IPS-11a (cell line): ENCODE data around the gene SLC38A1.
"Not testable (repeated sequence)": the region's sequence is repeated elsewhere in the genome, so short reads cannot be mapped to it uniquely, and the experiment has no call there.

ENCODE experiments used
- H3K4me3 ChIP-seq: one replicate; pipeline ENCODE4 v1.5.1; 2013; ENCODE audit warnings: low read depth, low read length, control low read depth

SLC38A1 gene

DNA sequence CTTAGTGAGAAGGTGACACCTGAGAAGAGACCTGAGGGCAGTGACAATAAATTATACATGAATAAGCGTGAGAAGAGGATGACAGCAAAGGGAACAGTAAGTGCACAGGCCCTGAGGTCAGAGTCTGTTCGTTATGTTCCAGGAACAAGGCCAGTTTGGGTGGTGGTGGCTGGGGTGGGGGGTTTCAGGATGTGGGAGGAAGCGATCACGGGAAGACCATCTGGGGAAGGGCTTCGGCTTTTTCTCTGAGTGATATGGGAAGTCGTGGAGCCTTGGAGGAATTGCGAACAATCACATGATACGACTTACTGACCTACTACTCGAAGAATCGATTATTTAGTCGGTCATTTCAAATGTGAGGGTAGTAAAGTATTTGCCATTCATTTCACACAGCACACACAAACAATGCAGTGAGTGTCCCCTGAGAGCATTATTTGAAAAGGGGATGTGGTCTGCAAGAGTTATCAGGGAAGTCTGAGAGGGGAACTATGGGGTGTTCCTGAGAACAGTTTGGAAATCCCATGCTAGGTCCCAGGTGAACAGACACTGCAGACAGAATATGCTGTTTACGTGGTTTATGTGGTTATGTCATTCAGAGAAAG is 94.7 kb downstream of the SLC38A1 start:
- no peak overlapping the region for H3K4me3 ChIP-seq

DNA sequence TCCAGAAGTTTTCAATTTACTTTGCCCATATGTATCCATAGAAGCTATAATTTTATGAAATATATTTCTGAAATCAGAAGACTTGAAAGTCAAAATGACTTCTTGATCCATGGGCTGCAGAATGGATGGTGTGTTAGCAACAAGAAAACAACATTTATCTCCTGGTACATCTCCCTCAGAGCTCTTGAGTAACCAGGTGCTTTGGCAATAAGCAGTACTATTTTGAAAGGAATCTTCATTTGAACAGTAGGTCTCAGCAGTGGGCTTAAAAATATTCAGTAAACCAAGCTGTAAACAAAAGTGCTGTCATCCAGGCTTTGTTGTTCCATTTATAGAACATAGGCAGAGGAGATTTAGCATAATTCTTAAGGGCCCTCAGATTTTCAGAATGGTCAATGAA is 100.4 kb downstream of the SLC38A1 start:
- H3K4me3 ChIP-seq, result no peak overlapping the region

- no peak overlapping the region for H3K4me3 ChIP-seq
Observed at GRCh38 chr12:46167412-46167811, 101.4 kb downstream of the SLC38A1 start.

GRCh38 chr12:46165191-46165590 is 103.7 kb downstream of the SLC38A1 start:
- no peak overlapping the region for H3K4me3 ChIP-seq

- no peak overlapping the region for H3K4me3 ChIP-seq
Observed at GRCh38 chr12:46164186-46164761, 104.6 kb downstream of the SLC38A1 start.

DNA sequence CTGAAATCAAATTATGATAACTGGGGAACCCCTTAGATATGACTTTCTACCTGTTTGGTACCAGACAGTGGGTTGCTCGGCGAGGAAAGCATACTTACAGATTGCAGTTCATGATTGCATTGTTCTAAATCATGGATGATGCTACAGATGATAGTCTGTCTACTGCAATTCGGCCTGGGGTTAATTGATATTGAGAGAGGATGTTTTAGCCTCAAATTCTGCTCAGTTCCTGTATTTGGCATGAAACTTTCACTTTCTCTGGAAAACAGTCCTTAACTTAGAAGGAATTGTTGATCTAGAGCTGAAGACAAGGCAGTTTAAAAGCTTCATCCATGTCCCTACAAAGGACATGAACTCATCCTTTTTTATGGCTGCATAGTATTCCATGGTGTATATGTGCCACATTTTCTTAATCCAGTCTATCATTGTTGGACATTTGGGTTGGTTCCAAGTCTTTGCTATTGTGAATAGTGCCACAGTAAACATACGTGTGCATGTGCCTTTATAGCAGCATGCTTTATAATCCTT is 106.2 kb downstream of the SLC38A1 start:
- H3K4me3 ChIP-seq, result not testable (repeated sequence)

GRCh38 chr12:46160981-46161690 is 107.7 kb downstream of the SLC38A1 start:
- H3K4me3 ChIP-seq, result no peak overlapping the region

DNA sequence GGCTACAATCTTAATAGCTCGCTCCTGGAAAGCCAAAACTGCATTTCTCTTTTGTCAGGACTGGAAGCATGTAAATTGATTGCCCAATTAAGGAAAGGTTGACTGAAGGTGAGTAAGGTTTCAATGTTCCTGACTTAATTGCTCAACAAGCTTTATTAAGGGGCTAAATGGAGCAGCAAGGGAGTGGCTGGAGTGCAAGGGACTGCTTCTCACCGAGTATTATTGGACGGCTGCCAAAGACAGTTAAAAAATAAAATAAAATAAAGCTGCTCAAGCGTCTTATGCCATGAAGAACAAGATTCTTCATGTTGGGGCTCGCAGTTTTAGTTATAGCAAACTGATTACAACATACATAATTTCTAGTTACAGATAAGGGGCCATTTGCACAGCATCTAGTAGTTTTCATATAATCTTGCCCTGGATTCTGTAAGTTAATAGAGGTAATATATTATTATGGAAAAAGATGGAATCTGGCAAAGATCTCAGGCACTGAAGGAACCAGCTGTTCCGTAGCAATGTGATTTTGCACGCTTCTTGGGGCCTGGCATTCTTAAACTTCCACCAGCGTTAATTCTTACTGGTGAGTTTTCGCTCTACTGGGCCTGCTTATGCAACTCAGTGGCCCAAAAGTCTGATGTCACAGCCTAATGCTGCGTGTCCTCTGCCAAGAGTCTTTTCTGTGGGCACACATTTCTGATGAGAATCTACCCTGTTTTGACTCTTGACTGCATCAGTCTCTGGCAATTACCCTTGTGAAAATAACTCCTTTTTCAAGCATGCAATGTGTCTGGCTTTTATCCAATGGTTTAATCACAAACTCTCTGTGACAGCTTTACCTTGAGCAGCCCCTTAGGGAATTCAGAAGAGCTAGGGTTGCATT is 108.5 kb downstream of the SLC38A1 start:
- no peak overlapping the region for H3K4me3 ChIP-seq

- H3K4me3 ChIP-seq, result no peak overlapping the region
Observed at GRCh38 chr12:46159309-46159901, 109.4 kb downstream of the SLC38A1 start.

DNA sequence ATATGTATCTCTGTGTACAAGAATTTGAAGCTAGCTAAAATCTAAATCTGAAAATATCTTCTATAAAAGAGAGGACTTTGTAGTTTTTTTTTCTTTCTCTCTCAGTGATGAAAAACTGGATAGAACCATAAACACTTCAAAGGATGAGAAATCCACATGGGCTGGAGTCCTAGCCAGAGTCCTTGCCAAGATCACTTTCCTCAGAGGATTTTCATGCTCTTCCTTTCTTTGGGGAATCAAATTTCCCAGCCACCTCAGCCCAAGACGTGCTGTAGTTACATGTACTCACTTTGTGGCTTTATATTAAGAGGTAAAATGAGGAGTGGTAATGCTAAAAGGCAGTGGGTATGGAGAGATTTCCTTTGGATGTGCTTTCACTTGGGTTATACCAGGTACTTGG is 110.3 kb downstream of the SLC38A1 start:
- no peak overlapping the region for H3K4me3 ChIP-seq

DNA sequence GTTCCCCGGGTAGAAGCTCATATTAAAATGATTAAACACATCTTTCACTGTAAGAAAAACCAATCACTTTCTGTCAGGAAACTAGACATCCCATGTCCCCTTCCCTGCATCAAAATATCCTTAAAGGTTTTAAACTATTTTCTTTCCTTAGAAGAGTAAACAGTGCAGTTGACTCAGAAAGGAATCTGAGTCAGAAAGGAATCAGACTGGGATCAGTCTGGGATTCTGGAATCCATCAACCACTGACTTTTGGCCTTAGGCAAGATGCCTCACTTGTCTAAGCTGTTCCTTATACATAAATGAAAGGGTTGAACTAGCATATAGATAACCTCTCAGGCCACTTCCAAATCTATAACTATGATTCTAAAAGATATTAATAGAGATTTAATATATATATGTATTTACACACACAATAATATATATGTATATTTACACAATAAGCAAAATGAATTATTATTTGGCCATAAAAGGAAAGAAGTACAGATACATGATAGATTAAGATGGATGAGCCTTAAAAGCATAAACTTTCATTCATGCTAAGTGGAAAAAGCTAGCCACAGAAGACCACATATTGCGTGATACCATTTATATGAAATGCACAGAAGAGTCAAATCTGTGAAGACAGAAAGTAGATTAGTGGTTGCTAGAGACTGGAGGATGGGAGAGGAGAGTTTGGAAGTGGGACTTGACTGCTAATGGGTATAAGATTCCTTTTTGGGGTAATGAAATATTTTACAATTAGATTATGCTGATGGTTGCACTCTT is 114.4 kb downstream of the SLC38A1 start:
- no peak overlapping the region for H3K4me3 ChIP-seq

DNA sequence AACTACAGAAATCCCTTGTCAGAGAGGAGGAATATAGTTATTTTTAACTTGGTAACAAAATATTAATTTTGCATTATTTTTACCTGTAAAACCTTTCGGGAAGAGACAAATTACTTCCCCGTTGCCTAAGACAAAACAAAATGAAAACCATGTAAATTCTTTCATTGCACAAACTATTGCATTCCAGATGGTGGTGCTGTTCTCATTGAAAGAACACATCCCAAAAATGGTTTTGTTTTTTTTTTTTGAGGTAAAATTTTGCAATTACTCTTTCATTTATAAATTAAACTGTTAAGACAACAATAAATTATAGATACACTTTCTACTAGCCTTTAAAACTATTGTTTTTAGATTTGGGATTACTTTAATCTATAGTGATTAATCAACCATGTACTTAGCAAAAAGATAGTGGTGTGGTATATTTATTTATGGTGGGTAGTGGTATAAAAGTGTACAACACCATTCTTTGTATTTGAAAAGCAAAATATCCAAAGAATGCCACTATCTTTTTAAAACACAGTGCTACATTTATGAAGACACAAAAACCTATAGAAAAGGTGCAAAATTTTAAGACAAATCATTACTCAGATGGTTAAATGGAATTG is 115.5 kb downstream of the SLC38A1 start:
- no peak overlapping the region for H3K4me3 ChIP-seq

DNA sequence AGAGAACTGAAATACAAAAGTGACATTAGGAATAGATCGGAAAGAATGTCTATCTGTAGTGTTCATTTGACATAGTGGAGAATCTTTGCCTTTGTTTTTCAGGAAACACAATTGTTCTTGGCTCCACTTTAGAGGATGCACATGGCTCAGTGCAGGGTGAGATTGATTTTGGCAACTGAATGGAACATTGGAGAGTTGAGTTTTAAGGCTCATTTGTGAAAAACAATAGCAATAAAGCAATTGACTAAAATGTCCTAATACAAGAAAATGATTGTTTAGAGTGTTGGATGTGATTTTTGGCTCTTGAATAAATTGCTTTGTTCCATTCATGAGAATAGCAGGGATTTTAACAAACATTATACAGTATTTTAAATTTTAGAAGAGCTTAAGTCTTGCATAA is 116.4 kb downstream of the SLC38A1 start:
- no peak overlapping the region for H3K4me3 ChIP-seq

- no peak overlapping the region for H3K4me3 ChIP-seq
Observed at GRCh38 chr12:46150735-46151134, 118.1 kb downstream of the SLC38A1 start.

DNA sequence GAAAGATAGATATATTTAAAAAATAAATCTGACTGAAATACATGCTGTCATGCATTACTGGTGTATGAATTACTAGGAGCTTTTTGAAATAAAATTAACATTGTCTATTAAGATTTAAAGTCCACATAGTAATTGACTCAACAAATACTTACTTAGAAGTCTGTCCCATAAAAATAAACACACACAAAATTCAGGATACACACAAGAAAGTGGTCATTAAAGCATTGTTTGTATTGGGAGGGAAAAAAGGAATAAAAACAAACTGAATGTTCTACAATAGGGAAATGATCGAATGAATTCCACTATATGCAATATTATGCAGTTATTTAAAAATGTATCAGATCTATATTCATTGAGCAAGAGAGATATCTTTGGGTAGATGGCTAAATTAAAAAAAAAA is 118.9 kb downstream of the SLC38A1 start:
- no peak overlapping the region for H3K4me3 ChIP-seq

DNA sequence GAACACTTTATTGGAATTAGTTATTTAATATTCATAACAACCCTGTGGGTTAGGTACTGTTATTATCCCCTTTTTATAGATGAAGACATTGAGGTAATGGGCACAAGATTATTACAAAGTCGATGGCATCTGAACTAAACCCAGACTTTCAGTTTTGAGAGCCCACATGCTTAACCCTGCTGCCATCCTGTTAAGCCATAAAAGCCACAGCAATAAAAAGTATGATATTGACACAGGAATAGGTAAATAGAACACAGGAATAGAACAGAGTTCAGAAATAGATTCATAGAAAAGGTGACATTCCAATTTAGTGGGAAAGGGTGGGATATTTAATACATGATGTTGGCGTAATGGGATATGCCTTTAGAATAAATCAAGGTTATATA is 119.8 kb downstream of the SLC38A1 start:
- no peak overlapping the region for H3K4me3 ChIP-seq

GRCh38 chr12:46148327-46149078 is 120.3 kb downstream of the SLC38A1 start:
- H3K4me3 ChIP-seq, result no peak overlapping the region

DNA sequence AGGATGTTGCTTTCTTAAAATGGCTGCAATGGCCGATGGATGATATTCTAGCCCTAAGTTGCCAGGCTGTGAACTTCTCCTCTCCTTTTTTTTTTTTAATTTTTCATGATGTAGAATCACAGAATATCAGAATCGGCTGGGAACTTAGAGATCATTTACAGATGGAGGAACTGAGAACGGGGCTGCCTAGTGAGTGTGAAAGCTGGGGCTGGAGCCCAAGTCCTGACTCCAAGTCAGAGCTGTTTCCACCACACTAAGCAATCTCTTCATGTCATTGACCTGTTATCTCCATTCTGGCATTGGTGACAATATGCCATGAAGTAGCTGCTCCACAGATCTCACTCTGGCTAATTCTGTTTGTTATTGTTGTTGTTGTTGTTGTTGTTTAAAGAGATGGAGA is 121.7 kb downstream of the SLC38A1 start:
- no peak overlapping the region for H3K4me3 ChIP-seq

- H3K4me3 ChIP-seq, result no peak overlapping the region
Observed at GRCh38 chr12:46145881-46146280, 123.0 kb downstream of the SLC38A1 start.
